ENCODE results near the gene CARTPT.

CARTPT gene

GRCh38 chr5:71731015-71731414 lies 11.9 kb downstream of the CARTPT start:
- DNase-seq = no peak
- in situ Hi-C loops (cut with HindIII; ENCODE audit: low pct_ligation_motif_present, low pct_unique_long_range_greater_than_20kb, low sequenced_read_pairs) = no loop called here

DNA sequence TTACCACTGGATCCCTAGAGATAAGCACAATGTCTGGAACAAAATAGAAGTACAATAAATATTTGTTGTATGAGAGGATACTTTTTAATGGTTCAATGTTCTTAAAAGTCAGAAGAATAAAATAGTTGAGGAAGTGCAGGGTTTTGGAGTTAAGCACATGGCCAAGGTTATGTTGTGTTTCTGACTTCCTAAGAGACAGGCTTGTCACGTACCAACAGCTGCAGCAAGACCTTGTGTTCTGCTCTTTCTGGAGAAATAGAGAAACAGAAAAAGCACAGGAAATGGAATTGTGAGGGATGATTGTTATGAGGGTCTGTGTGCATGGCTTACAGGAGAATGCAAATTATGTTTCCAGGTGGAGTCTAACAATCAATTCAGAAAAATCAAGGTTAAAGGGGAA lies 12.9 kb downstream of the CARTPT start:
- no peak for DNase-seq
- in situ Hi-C loops (cut with HindIII; ENCODE audit: low pct_ligation_motif_present, low pct_unique_long_range_greater_than_20kb, low sequenced_read_pairs) = no loop called here

- in situ Hi-C loops (cut with HindIII; ENCODE audit: low pct_ligation_motif_present, low pct_unique_long_range_greater_than_20kb, low sequenced_read_pairs) = no loop called here
- DNase-seq = no peak
Observed at GRCh38 chr5:71734141-71734540, 15.1 kb downstream of the CARTPT start.

DNA sequence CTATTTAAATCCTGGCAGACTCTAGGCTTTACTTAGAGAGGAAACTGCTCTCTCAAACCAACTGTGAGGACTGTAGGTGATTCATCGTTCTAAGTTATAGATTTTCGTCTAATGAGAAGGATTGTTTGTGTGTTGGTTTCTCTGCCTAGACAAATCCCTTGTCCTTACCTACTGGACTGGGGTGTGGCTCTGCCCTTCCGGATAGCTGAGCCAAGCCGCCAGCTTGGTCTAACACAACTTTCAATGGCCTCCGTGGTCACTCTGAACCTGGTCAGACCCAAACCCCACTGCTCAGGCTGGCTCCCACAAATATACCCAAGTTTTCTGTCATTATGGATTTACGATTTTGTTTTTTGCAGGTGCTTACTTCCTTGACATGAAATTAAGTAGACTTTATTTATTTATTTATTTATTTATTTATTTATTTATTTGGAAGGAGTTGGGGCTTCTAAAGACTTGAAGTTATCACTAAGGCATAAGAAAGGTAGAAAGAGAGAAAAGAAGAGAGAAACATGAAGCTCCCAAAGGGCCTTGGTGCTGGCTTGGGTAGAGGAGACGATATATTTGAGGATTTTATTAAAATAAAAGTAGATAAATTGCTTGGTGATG lies 19.0 kb downstream of the CARTPT start:
- no peak for DNase-seq
- in situ Hi-C loops (cut with HindIII; ENCODE audit: low pct_ligation_motif_present, low pct_unique_long_range_greater_than_20kb, low sequenced_read_pairs) = no loop called here

DNA sequence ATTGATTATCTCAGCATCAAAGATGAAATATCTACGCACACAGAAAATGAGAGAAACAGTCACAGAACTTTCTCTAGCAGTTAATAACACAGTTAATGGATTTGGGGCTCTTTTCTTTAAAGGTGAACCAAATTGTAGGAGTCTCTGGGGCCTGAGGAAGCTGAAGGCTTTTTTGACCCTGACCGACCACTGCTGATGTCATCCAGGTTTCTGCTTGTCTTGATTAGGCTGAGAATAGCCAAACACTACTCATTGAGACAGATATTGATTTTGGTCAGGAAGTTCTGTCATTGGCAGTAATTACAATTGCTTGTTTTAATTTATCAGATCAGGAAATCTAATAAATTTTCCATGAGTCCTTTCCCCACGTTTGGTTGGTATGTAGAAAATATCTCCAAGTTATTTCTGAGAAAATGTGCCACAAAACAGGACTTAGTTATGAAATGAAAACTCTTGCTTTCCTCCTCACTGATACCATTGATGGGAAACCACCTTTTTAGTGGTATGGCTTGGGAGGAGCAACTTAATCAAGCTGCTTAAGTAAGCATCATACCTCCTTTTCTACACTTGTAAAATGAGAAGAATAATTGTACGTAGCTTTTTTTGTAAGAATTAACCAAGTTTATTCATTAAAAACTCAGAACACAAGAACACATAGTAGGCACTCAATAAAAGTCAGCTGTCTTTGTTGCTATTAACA lies 19.7 kb downstream of the CARTPT start:
- in situ Hi-C loops (cut with HindIII; ENCODE audit: low pct_ligation_motif_present, low pct_unique_long_range_greater_than_20kb, low sequenced_read_pairs) = no loop called here
- no peak for DNase-seq

GRCh38 chr5:71740015-71740753 lies 21.1 kb downstream of the CARTPT start:
- in situ Hi-C loops (cut with HindIII; ENCODE audit: low pct_ligation_motif_present, low pct_unique_long_range_greater_than_20kb, low sequenced_read_pairs) = no loop called here

GRCh38 chr5:71743155-71743554 lies 24.1 kb downstream of the CARTPT start:
- DNase-seq = no peak
- in situ Hi-C loops (cut with HindIII; ENCODE audit: low pct_ligation_motif_present, low pct_unique_long_range_greater_than_20kb, low sequenced_read_pairs) = no loop called here

More at GRCh38 chr5:71740015-71740753, 21.1 kb downstream of the CARTPT start:
- DNase-seq = no peak

GRCh38 chr5:71744009-71744790 lies 25.1 kb downstream of the CARTPT start:
- DNase-seq = no peak
- in situ Hi-C loops (cut with HindIII; ENCODE audit: low pct_ligation_motif_present, low pct_unique_long_range_greater_than_20kb, low sequenced_read_pairs) = no loop called here

- no peak for DNase-seq
- in situ Hi-C loops (cut with HindIII; ENCODE audit: low pct_ligation_motif_present, low pct_unique_long_range_greater_than_20kb, low sequenced_read_pairs) = no loop called here
Observed at GRCh38 chr5:71747182-71747581, 28.1 kb downstream of the CARTPT start.

GRCh38 chr5:71748360-71748759 lies 29.3 kb downstream of the CARTPT start:
- in situ Hi-C loops (cut with HindIII; ENCODE audit: low pct_ligation_motif_present, low pct_unique_long_range_greater_than_20kb, low sequenced_read_pairs) = no loop called here
- DNase-seq = no peak

GRCh38 chr5:71751422-71751821 lies 32.3 kb downstream of the CARTPT start:
- in situ Hi-C loops (cut with HindIII; ENCODE audit: low pct_ligation_motif_present, low pct_unique_long_range_greater_than_20kb, low sequenced_read_pairs) = no loop called here
- DNase-seq = no peak

DNA sequence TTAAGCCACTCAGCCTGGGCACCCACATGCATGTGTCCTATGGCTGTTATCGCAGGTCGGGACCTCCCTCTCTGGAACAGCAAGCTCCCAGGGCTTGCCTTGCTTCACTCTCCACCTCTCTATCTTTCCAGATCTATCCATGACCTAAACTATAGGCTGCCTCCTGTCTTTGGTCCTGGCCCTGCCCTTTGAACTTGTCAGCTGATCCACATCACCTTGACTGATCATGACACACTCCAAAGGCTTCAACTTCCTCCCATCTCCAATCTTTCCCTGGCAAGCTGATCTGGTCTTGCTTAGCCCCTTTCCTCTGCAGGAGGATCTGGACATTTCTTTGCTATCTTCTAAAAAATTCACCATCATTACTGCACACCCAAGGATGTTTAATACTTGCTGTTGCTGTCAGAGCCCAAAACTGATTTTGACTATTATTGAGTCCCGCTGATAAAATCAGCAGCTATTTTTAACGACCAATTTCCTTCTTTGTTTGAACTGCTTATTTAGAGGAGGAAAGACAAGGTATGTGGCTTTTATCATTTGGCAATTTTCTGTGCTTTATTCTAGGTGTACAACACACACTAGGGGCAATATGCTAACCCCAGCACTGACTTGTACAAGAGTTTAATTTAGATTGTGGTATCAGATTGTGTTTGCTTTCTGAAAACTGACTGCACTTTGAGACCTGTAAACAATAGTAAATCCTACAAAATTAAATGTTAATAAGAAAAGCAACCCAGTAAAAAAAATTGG lies 33.5 kb downstream of the CARTPT start:
- DNase-seq = no peak
- in situ Hi-C loops (cut with HindIII; ENCODE audit: low pct_ligation_motif_present, low pct_unique_long_range_greater_than_20kb, low sequenced_read_pairs) = no loop called here

- in situ Hi-C loops (cut with HindIII; ENCODE audit: low pct_ligation_motif_present, low pct_unique_long_range_greater_than_20kb, low sequenced_read_pairs) = no loop called here
- peak; percentile 73 for DNase-seq
Observed at GRCh38 chr5:71757590-71758543, 38.8 kb downstream of the CARTPT start.

- in situ Hi-C loops (cut with HindIII; ENCODE audit: low pct_ligation_motif_present, low pct_unique_long_range_greater_than_20kb, low sequenced_read_pairs) = no loop called here
- DNase-seq = no peak
Observed at GRCh38 chr5:71762826-71763225, 43.8 kb downstream of the CARTPT start.

- in situ Hi-C loops (cut with HindIII; ENCODE audit: low pct_ligation_motif_present, low pct_unique_long_range_greater_than_20kb, low sequenced_read_pairs) = no loop called here
- DNase-seq = no peak
Observed at GRCh38 chr5:71767661-71768060, 48.6 kb downstream of the CARTPT start.

- in situ Hi-C loops (cut with HindIII; ENCODE audit: low pct_ligation_motif_present, low pct_unique_long_range_greater_than_20kb, low sequenced_read_pairs) = no loop called here
- no peak for DNase-seq
Observed at GRCh38 chr5:71769287-71769686, 50.2 kb downstream of the CARTPT start.

DNA sequence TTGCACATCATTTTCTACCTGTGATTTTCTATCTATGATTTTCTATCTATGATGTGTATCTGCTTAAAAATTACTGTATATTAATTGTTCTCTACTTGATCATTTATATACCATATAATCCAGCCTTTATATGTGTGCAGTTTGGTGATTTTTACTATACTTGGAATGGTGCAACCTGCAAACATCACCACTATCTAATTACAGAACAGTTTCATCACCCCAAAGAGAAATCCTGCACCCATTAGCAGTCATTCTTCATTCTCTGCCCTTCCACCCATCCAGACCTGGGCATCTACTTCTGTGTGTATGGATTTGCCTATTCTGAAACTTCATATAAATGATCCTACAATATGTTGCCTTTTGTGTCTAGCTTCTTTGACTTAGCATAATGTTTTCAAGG lies 51.3 kb downstream of the CARTPT start:
- no peak for DNase-seq
- in situ Hi-C loops (cut with HindIII; ENCODE audit: low pct_ligation_motif_present, low pct_unique_long_range_greater_than_20kb, low sequenced_read_pairs) = no loop called here

Data from ACHN (cell line).